ENCODE measurements around the gene PIGT. TPM values are rescaled to one million over a fixed set of nuclear protein-coding genes. Genes with fewer than 3 reads are reported as not detected.

PIGT gene
- total and polyA plus RNA-seq, 2 of the 4 experiments (the other 2 are of a cell fraction) = 31.2 to 145 TPM

GRCh38 chr20:45469336-45470261, 53.7 kb downstream of the PIGT start, which contains the start of gene WFDC2 (continued):
- TF ChIP-seq, protein P1, sequence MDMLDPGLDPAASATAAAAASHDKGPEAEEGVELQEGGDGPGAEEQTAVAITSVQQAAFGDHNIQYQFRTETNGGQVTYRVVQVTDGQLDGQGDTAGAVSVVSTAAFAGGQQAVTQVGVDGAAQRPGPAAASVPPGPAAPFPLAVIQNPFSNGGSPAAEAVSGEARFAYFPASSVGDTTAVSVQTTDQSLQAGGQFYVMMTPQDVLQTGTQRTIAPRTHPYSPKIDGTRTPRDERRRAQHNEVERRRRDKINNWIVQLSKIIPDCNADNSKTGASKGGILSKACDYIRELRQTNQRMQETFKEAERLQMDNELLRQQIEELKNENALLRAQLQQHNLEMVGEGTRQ (IDR thresholded peaks at IDR 0.05; ENCODE audit: low read depth, low read length) = no peak
- TF ChIP-seq CHD1 (IDR thresholded peaks at IDR 0.05; ENCODE audit: low read depth, low read length) = no peak

All from IMR-90 (cell line).